Heart left ventricle (tissue), 16 donors: Measurements from ENCODE around the gene P3H3. TPM values are rescaled to one million over a fixed set of nuclear protein-coding genes. Genes with fewer than 3 reads are reported as not detected.

Source experiments
- ATAC-seq, 4 donors: fragments of 200-7000 bp; cut with Tn5 transposase; one replicate each; pipeline ENCODE4 v1.9.1; 2020 to 2022; ENCODE audit warnings: moderate library complexity in 4 of 4, mild to moderate bottlenecking in 3 of 4, moderate number of reproducible peaks in 1 of 4
- DNase-seq, 5 donors: peaks; one replicate each; pipeline ENCODE4 v3.0.0-alpha.2; 2020
- H3K27ac ChIP-seq, 12 donors: fragments of 200-600 bp; sonication (generic) in 4 of 12; one replicate each; pipeline versions ENCODE4 v1.5.0 to v1.8.0; 2016 to 2022; ENCODE audit warnings: mild to moderate bottlenecking in 2 of 12
- H3K27me3 ChIP-seq, 9 donors: fragments of 200-600 bp; sonication (generic) in 2 of 9; one replicate each; pipeline versions ENCODE4 v1.5.1 to v1.8.0; 2016 to 2022; ENCODE audit warnings: mild to moderate bottlenecking in 3 of 9
- H3K36me3 ChIP-seq, 9 donors: fragments of 200-600 bp; sonication (generic) in 2 of 9; one replicate each; pipeline versions ENCODE4 v1.5.0 to v1.8.0; 2018 to 2022; ENCODE audit warnings: mild to moderate bottlenecking in 2 of 9
- H3K4me1 ChIP-seq, 12 donors: fragments of 200-600 bp; sonication (generic) in 4 of 12; one replicate each; pipeline versions ENCODE4 v1.5.0 to v1.8.0; 2016 to 2022; ENCODE audit warnings: mild to moderate bottlenecking in 3 of 12
- H3K4me3 ChIP-seq, 12 donors: fragments of 200-600 bp; sonication (generic) in 4 of 12; one replicate each; pipeline versions ENCODE4 v1.5.0 to v1.8.0; 2017 to 2022; ENCODE audit warnings: mild to moderate bottlenecking in 9 of 12, moderate library complexity in 4 of 12
- H3K9me3 ChIP-seq, 12 donors: fragments of 200-600 bp; sonication (generic) in 4 of 12; one replicate each; pipeline versions ENCODE4 v1.5.0 to v1.8.0; 2016 to 2022; ENCODE audit warnings: mild to moderate bottlenecking in 1 of 12
- CTCF ChIP-seq, 12 donors: fragments of 200-600 bp; sonication (generic) in 4 of 12; IDR thresholded peaks; one replicate each; pipeline versions ENCODE4 v1.5.0 to v1.8.0; 2018 to 2022; ENCODE audit warnings: antibody characterized with exemption in 12 of 12, mild to moderate bottlenecking in 5 of 12
- POLR2A ChIP-seq, 2 donors: fragments of 450-650 bp; IDR thresholded peaks; one replicate each; pipeline ENCODE4 v1.6.1; 2017; ENCODE audit warnings: antibody characterized with exemption in 2 of 2, mild to moderate bottlenecking in 2 of 2, moderate library complexity in 2 of 2
- WGBS, 4 donors: extraction: QIAGEN DNeasy Blood & Tissue Kit in 2 of 4; methylation state at CpG; one replicate each; pipeline versions ENCODE4 v1.1.5 to v1.1.7; 2013 to 2018; 5-methylcytosine and 5-hydroxymethylcytosine counted together
- intact Hi-C, 10 donors: fragments of 100-400 bp; cut with DNase I; formaldehyde crosslinking; loops; one replicate each; pipeline versions ENCODE4 v1.11.1 to v1.14.2; 2022
- polyA plus RNA-seq, 2 donors: library from polyadenylated mRNA; stranded (reverse); fragments of 200-250 nt; gene quantifications; one replicate each; pipeline ENCODE4 v1.2.3, GENCODE V29; 2013
- total RNA-seq, 9 donors: library from RNA; depleted of rRNA in 2 of 9; stranded (reverse); fragments of >200 nt in 2 of 9; fragmentation: NEBNext Ultra II Directional in 3 of 9; extraction: Animal tissue kit (Norgen Biotek cat#: 25700) in 3 of 9; gene quantifications; one replicate each; pipeline versions ENCODE4 v1.1.0 to v1.2.4, GENCODE V29; 2016 to 2023
- donor health status: ischemic (EF 13 %, LVEDD 7.1; RV severe dilation, severe dysfunction).
- donor health status: healthy with polysubstance abuse.
- donor health status: DM: no; HTN: yes; CAD: no.
- donor health status: DM: no; HTN: no; CAD: no.
- donor health status: ischemic (EF 25% LVEDD 6.9; RV normal size, moderate dysfunction).
- donor health status: ischemic (EF 25% LVEDD 5.7; RV mildly dilated, moderate dysfunction).
- donor health status: healthy.
- donor health status: DM: yes; HTN: yes; CAD: no.
- donor health status: ischemic (EF 35%, LVEDD 5.7; RV mildly dilated, moderate dysfunction).
- donor health status: nonischemic (EF 11% LVEDD 7.7; RV severe dilation, severe dysfunction).
- donor health status: DM: yes; HTN: yes; CAD: no.
- donor health status: PGD.
- donor health status: ischemic (EF 29% LVEDD 5.4; RV normal size, mild dysfunction).
- donor health status: nonischemic (EF 23%, LVEDD 6.1; RV moderate dilation, normal function).

P3H3 gene
- total and polyA plus RNA-seq, 11 donors, result 4.2 to 29.9 (median 16.6) TPM

GRCh38 chr12:6842075-6842474, 13.9 kb downstream of the P3H3 start:
- intact Hi-C loops, result no loop called here

GRCh38 chr12:6843118-6843902, 15.1 kb downstream of the P3H3 start:
- Histone ChIP-seq H3K4me3 (no peak overlapping the region), H3K36me3 (peaks cover 0 to 82% (median 50%) of the 10 kb centered on the region in 9 donors), H3K9me3 (no peaks in the 10 kb centered on the region), H3K4me1 (peaks cover 0 to 16% (median 3%) of the 10 kb centered on the region in 12 donors), H3K27me3 (no peaks in the 10 kb centered on the region), H3K27ac (no peak overlapping the region)
- 62 to 73% (median 69%) methylated on average over 13 to 16 of the region's 16 CpGs for WGBS, 4 donors
- no peak for DNase-seq
- no peak for ATAC-seq
- no peak for TF ChIP-seq POLR2A (IDR thresholded peaks at IDR 0.05)
- TF ChIP-seq CTCF (IDR thresholded peaks at IDR 0.05), result no peak
- intact Hi-C loops, result no loop called here

More at GRCh38 chr12:6842075-6842474, 13.9 kb downstream of the P3H3 start:
- H3K9me3 ChIP-seq, result no peaks in the 10 kb centered on the region
- no peak overlapping the region for H3K4me3 ChIP-seq
- H3K36me3 ChIP-seq, result peaks cover 0 to 84% (median 59%) of the 10 kb centered on the region in 9 donors
- no peak for DNase-seq
- H3K27ac ChIP-seq, result no peak overlapping the region
- no peaks in the 10 kb centered on the region for H3K27me3 ChIP-seq
- no peak for TF ChIP-seq POLR2A (IDR thresholded peaks at IDR 0.05)
- no peak for TF ChIP-seq CTCF (IDR thresholded peaks at IDR 0.05)
- peaks cover 0 to 16% (median 3%) of the 10 kb centered on the region in 12 donors for H3K4me1 ChIP-seq
- 91 to 95% (median 94%) methylated on average over 4 of the region's 4 CpGs for WGBS, 4 donors
- no peak for ATAC-seq

GRCh38 chr12:6845395-6845794, 17.2 kb downstream of the P3H3 start:
- H3K27me3 ChIP-seq, result no peaks in the 10 kb centered on the region
- TF ChIP-seq CTCF (IDR thresholded peaks at IDR 0.05), result no peak
- no peak for TF ChIP-seq POLR2A (IDR thresholded peaks at IDR 0.05)
- intact Hi-C loops, result no loop called here
- peaks cover 0 to 78% (median 41%) of the 10 kb centered on the region in 9 donors for H3K36me3 ChIP-seq
- no peak for ATAC-seq
- H3K27ac ChIP-seq, result no peak overlapping the region
- 85 to 93% (median 92%) methylated on average over 16 to 17 of the region's 17 CpGs for WGBS, 4 donors
- DNase-seq, result no peak
- no peaks in the 10 kb centered on the region for H3K9me3 ChIP-seq
- peaks cover 0 to 9% (median 1%) of the 10 kb centered on the region in 12 donors for H3K4me1 ChIP-seq
- no peak overlapping the region for H3K4me3 ChIP-seq

DNA sequence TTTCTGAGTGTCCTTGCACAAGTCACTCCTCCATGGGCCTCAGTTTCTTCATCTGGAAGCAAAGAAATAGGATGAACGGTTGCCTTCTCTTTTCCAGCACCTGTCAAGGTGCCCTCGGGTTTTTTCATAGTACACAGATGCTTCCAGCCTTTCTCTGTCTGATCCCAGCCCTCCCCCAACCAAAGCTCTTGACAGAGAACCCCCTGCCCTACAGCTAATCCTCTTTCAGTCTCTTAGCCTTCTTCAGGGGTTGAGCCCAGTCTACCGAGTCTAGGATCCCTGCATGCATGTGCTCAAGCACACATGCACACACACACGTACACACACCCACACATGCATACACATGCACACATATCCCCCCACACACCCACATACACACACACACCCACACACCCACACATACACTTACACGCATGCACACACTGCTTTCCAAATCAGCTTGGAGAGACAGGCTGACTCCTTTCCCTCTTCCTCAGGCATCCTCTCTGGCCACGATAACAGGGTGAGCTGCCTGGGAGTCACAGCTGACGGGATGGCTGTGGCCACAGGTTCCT, 18.2 kb downstream of the P3H3 start:
- ATAC-seq, result no peak
- H3K9me3 ChIP-seq, result no peaks in the 10 kb centered on the region
- H3K4me1 ChIP-seq, result peaks cover 0 to 9% (median 4%) of the 10 kb centered on the region in 12 donors
- peaks cover 0 to 78% (median 41%) of the 10 kb centered on the region in 9 donors for H3K36me3 ChIP-seq
- no peak overlapping the region for H3K4me3 ChIP-seq
- H3K27me3 ChIP-seq, result no peaks in the 10 kb centered on the region
- intact Hi-C loops, result no loop called here
- no peak for DNase-seq
- no peak overlapping the region for H3K27ac ChIP-seq
- TF ChIP-seq POLR2A (IDR thresholded peaks at IDR 0.05), result no peak
- TF ChIP-seq CTCF (IDR thresholded peaks at IDR 0.05), result no peak
- WGBS, 4 donors, result 87 to 89% (median 89%) methylated on average over 7 of the region's 7 CpGs
